CD14-positive monocyte (primary cell): ENCODE data around the gene MIA2. TPM values are rescaled to one million over a fixed set of nuclear protein-coding genes. Genes with fewer than 3 reads are reported as not detected.

ENCODE experiments used
- DNase-seq, 3 donors: peaks; one replicate each; pipeline ENCODE4 v3.0.0-alpha.2; 2011 to 2022
- H2AFZ ChIP-seq: 2 replicates; pipeline ENCODE4 v1.6.0; 2012; ENCODE audit warnings: mild to moderate bottlenecking, low read depth, low read length, inconsistent platforms; ENCODE audit not compliant: insufficient read depth, poor library complexity, severe bottlenecking
- H3K27ac ChIP-seq, 2 donors: 1 replicate in 1 of 2; 2 replicates in 1 of 2; pipeline ENCODE4 v1.5.1; 2012 to 2013; ENCODE audit warnings: low read length in 2 of 2, control low read depth in 1 of 2, inconsistent platforms in 1 of 2, low read depth in 1 of 2, mild to moderate bottlenecking in 1 of 2
- H3K27me3 ChIP-seq, 2 donors: one replicate each; pipeline versions ENCODE4 v1.6.0 to v1.6.1; 2011 to 2013; ENCODE audit warnings: low read length in 2 of 2; ENCODE audit not compliant: control insufficient read depth in 2 of 2, insufficient read depth in 2 of 2
- H3K36me3 ChIP-seq, 2 donors: replicated peaks in 1 of 2; 1 replicate in 1 of 2; 2 replicates in 1 of 2; pipeline versions ENCODE4 v1.5.1 to v1.6.1; 2012 to 2013; ENCODE audit warnings: low read length in 2 of 2, control low read depth in 1 of 2, inconsistent platforms in 1 of 2, mild to moderate bottlenecking in 1 of 2; ENCODE audit not compliant: insufficient read depth in 2 of 2, control insufficient read depth in 1 of 2
- H3K4me1 ChIP-seq, 2 donors: 1 replicate in 1 of 2; 2 replicates in 1 of 2; pipeline versions ENCODE4 v1.5.1 to v1.6.1; 2012 to 2013; ENCODE audit warnings: low read length in 2 of 2, control low read depth in 1 of 2, inconsistent platforms in 1 of 2, mild to moderate bottlenecking in 1 of 2, moderate library complexity in 1 of 2; ENCODE audit not compliant: insufficient read depth in 2 of 2, control insufficient read depth in 1 of 2
- H3K4me2 ChIP-seq: replicated peaks from 2 replicates; pipeline ENCODE3; 2012; ENCODE audit warnings: low read length, moderate library complexity, mild to moderate bottlenecking; ENCODE audit not compliant: poor library complexity, severe bottlenecking; ENCODE audit errors: extremely low read depth
- H3K4me3 ChIP-seq, 3 experiments: fragments of 200-600 bp in 1 of 3; sonication (generic) in 1 of 3; replicated peaks in 1 of 3; 1 replicate in 2 of 3; 2 replicates in 1 of 3; pipeline ENCODE4 v1.5.1; 2011 to 2013; ENCODE audit warnings: low read length in 3 of 3, mild to moderate bottlenecking in 3 of 3, control low read depth in 2 of 3, low read depth in 2 of 3, inconsistent platforms in 1 of 3, moderate library complexity in 1 of 3
- H3K79me2 ChIP-seq: 2 replicates; pipeline ENCODE4 v1.6.0; 2012; ENCODE audit warnings: mild to moderate bottlenecking, control low read depth, inconsistent platforms, low read length, moderate library complexity; ENCODE audit not compliant: insufficient read depth
- H3K9ac ChIP-seq: 2 replicates; pipeline ENCODE4 v1.6.0; 2017; ENCODE audit warnings: low read length, mild to moderate bottlenecking; ENCODE audit not compliant: insufficient read depth, poor library complexity, severe bottlenecking
- H3K9me3 ChIP-seq, 2 donors: replicated peaks in 1 of 2; 1 replicate in 1 of 2; 2 replicates in 1 of 2; pipeline versions ENCODE4 v1.5.1 to v1.6.1; 2012 to 2013; ENCODE audit warnings: low read length in 2 of 2, control low read depth in 1 of 2; ENCODE audit not compliant: control insufficient read depth in 1 of 2, insufficient read depth in 1 of 2
- H4K20me1 ChIP-seq: 2 replicates; pipeline ENCODE4 v1.6.0; 2012; ENCODE audit warnings: mild to moderate bottlenecking, low read length, control low read depth, moderate library complexity; ENCODE audit not compliant: insufficient read depth
- H3K27ac Mint-ChIP-seq, 7 donors: one replicate each; pipeline ENCODE4 v1.8.0; 2020; ENCODE audit warnings: mild to moderate bottlenecking in 7 of 7, mixed read lengths in 7 of 7, moderate library complexity in 6 of 7, inconsistent platforms in 2 of 7
- H3K27me3 Mint-ChIP-seq, 3 donors: one replicate each; pipeline ENCODE4 v1.8.0; 2021 to 2022; ENCODE audit warnings: low read depth in 3 of 3, mild to moderate bottlenecking in 3 of 3, mixed read lengths in 3 of 3, moderate library complexity in 3 of 3, inconsistent platforms in 1 of 3
- H3K36me3 Mint-ChIP-seq, 2 donors: one replicate each; pipeline ENCODE4 v1.8.0; 2020; ENCODE audit warnings: mixed read lengths in 2 of 2, inconsistent platforms in 1 of 2, mild to moderate bottlenecking in 1 of 2
- H3K4me1 Mint-ChIP-seq: one replicate; pipeline ENCODE4 v1.8.0; 2020; ENCODE audit warnings: mild to moderate bottlenecking, mixed read lengths
- H3K4me3 Mint-ChIP-seq, 2 donors: one replicate each; pipeline ENCODE4 v1.8.0; 2020; ENCODE audit warnings: mild to moderate bottlenecking in 2 of 2, mixed read lengths in 2 of 2, moderate library complexity in 1 of 2
- H3K9me3 Mint-ChIP-seq, 7 donors: one replicate each; pipeline ENCODE4 v1.8.0; 2020 to 2022; ENCODE audit warnings: mixed read lengths in 7 of 7, mild to moderate bottlenecking in 6 of 7, moderate library complexity in 6 of 7, inconsistent platforms in 2 of 7
- CTCF ChIP-seq: fragments of 200-600 bp; IDR thresholded peaks from one replicate; pipeline ENCODE4 v1.8.0; 2022; ENCODE audit warnings: antibody characterized with exemption, mild to moderate bottlenecking
- WGBS: methylation state at CpG from one replicate; pipeline ENCODE4 v1.1.5; 2013; ENCODE audit warnings: missing lambda C conversion rate; ENCODE audit not compliant: insufficient coverage; 5-methylcytosine and 5-hydroxymethylcytosine counted together
- intact Hi-C, 2 donors: fragments of 100-400 bp; cut with micrococcal nuclease; formaldehyde crosslinking; loops; one replicate each; pipeline versions ENCODE4 v1.15.0 to v1.15.1; 2023
- polyA plus RNA-seq, 3 donors: library from polyadenylated mRNA; depleted of rRNA in 1 of 3; unstranded in 2 of 3; stranded (reverse) in 1 of 3; fragments of 300-500 nt in 2 of 3; fragments of >200 nt in 1 of 3; fragmentation: Illumina TruSeq in 2 of 3; gene quantifications; 1 replicate in 2 of 3; 2 replicates in 1 of 3; pipeline ENCODE4 v1.2.3, GENCODE V29; 2012 to 2021

The MIA2 gene
- polyA plus RNA-seq, 3 donors: 19.1 to 24.6 (median 20.0) TPM

GRCh38 chr14:39384177-39384576 lies 150.5 kb downstream of the MIA2 start:
- WGBS: no CpG with 5 or more reads among the region's 4 CpGs
- H3K4me3 Mint-ChIP-seq: no peak overlapping the region
- H3K36me3 Mint-ChIP-seq: peaks cover 9 to 14% of the 10 kb centered on the region in 2 donors
- no peaks in the 10 kb centered on the region for H3K27me3 Mint-ChIP-seq
- H3K4me1 ChIP-seq: no peaks in the 10 kb centered on the region
- no peaks in the 10 kb centered on the region for H3K36me3 ChIP-seq
- H4K20me1 ChIP-seq: no peaks in the 10 kb centered on the region
- no peak overlapping the region for H3K27ac ChIP-seq
- intact Hi-C loops: no loop called here
- no peaks in the 10 kb centered on the region for H3K9me3 Mint-ChIP-seq
- no peak for DNase-seq
- H3K9ac ChIP-seq: no peak overlapping the region
- H2AFZ ChIP-seq: no peak overlapping the region
- no peak for TF ChIP-seq CTCF
- no peak overlapping the region for H3K4me3 ChIP-seq
- no peaks in the 10 kb centered on the region for H3K4me1 Mint-ChIP-seq
- H3K4me2 ChIP-seq: no peak overlapping the region
- H3K9me3 ChIP-seq: no peaks in the 10 kb centered on the region
- H3K27me3 ChIP-seq: no peaks in the 10 kb centered on the region
- H3K79me2 ChIP-seq: no peaks in the 10 kb centered on the region
- no peak overlapping the region for H3K27ac Mint-ChIP-seq

GRCh38 chr14:39393289-39393688 lies 159.6 kb downstream of the MIA2 start:
- Mint-ChIP-seq H3K36me3 (peaks cover 35 to 44% of the 10 kb centered on the region in 2 donors), H3K9me3 (no peaks in the 10 kb centered on the region), H3K4me3 (no peak overlapping the region), H3K4me1 (no peaks in the 10 kb centered on the region), H3K27ac (no peak overlapping the region), H3K27me3 (no peaks in the 10 kb centered on the region)
- Histone ChIP-seq H3K4me2 (no peak overlapping the region), H3K4me3 (no peak overlapping the region), H4K20me1 (no peaks in the 10 kb centered on the region), H3K79me2 (no peaks in the 10 kb centered on the region), H3K9ac (no peak overlapping the region), H2AFZ (no peak overlapping the region), H3K27me3 (no peaks in the 10 kb centered on the region), H3K27ac (no peak overlapping the region), H3K36me3 (peaks cover 33 to 36% of the 10 kb centered on the region in 2 donors), H3K4me1 (no peaks in the 10 kb centered on the region), H3K9me3 (no peaks in the 10 kb centered on the region)
- no CpG with 5 or more reads among the region's 1 CpG for WGBS
- intact Hi-C loops: no loop called here
- TF ChIP-seq CTCF: no peak
- DNase-seq: no peak
